ENCODE data around the gene REN. TPM values are rescaled to one million over a fixed set of nuclear protein-coding genes. Genes with fewer than 3 reads are reported as not detected.

The REN gene
- total RNA-seq, 1 donor from 2014 or later = not detected

GRCh38 chr1:204112876-204113730, 53.0 kb downstream of the REN start:
- FAIRE-seq (no peak), DNase-seq (ENCODE audit: low read depth) (no peak)
- H3K9ac ChIP-seq (ENCODE audit: low read length) = no peak overlapping the region
- no peak overlapping the region for H3K4me2 ChIP-seq (ENCODE audit: low read length)
- no peaks in the 10 kb centered on the region for H4K20me1 ChIP-seq (ENCODE audit: insufficient read depth, low read length)
- H3K36me3 ChIP-seq (ENCODE audit: insufficient read depth, low read length) = no peaks in the 10 kb centered on the region
- no peaks in the 10 kb centered on the region for H3K27me3 ChIP-seq (ENCODE audit: insufficient read depth, low read length)
- H3K27ac ChIP-seq (ENCODE audit: low read depth, low read length) = no peak overlapping the region
- Mint-ChIP-seq H3K4me1 (ENCODE audit: low read depth, unreplicated experiment) (peaks cover 4% of the 10 kb centered on the region), H3K27ac (ENCODE audit: unreplicated experiment) (no peak overlapping the region), H3K4me3 (ENCODE audit: unreplicated experiment) (no peak overlapping the region), H3K9me3 (ENCODE audit: unreplicated experiment) (no peaks in the 10 kb centered on the region), H3K27me3 (ENCODE audit: low read depth, unreplicated experiment) (no peaks in the 10 kb centered on the region), H3K36me3 (ENCODE audit: low read depth, unreplicated experiment) (no peaks in the 10 kb centered on the region)
- no peaks in the 10 kb centered on the region for H3K79me2 ChIP-seq (ENCODE audit: insufficient read depth, low read length)
- no peak for TF ChIP-seq EZH2 (IDR thresholded peaks at IDR 0.05; ENCODE audit: insufficient read depth, low read length)
- H3K4me1 ChIP-seq (ENCODE audit: insufficient read depth, low read length) = no peaks in the 10 kb centered on the region
- H3K4me3 ChIP-seq (ENCODE audit: insufficient read depth, low read depth, low read length) = no peak overlapping the region
- no peaks in the 10 kb centered on the region for H3K9me3 ChIP-seq (ENCODE audit: insufficient read depth, low read depth, low read length)
- H2AFZ ChIP-seq (ENCODE audit: low read depth, low read length) = no peak overlapping the region

GRCh38 chr1:204110894-204111633, 55.1 kb downstream of the REN start:
- Histone ChIP-seq H3K4me3 (ENCODE audit: insufficient read depth, low read depth, low read length) (no peak overlapping the region), H3K9ac (ENCODE audit: low read length) (no peak overlapping the region), H4K20me1 (ENCODE audit: insufficient read depth, low read length) (no peaks in the 10 kb centered on the region), H3K79me2 (ENCODE audit: insufficient read depth, low read length) (no peaks in the 10 kb centered on the region), H3K4me2 (ENCODE audit: low read length) (no peak overlapping the region), H3K36me3 (ENCODE audit: insufficient read depth, low read length) (no peaks in the 10 kb centered on the region), H3K27me3 (ENCODE audit: insufficient read depth, low read length) (no peaks in the 10 kb centered on the region), H3K4me1 (ENCODE audit: insufficient read depth, low read length) (no peaks in the 10 kb centered on the region), H2AFZ (ENCODE audit: low read depth, low read length) (no peak overlapping the region), H3K27ac (ENCODE audit: low read depth, low read length) (no peak overlapping the region), H3K9me3 (ENCODE audit: insufficient read depth, low read depth, low read length) (no peaks in the 10 kb centered on the region)
- no peak for TF ChIP-seq EZH2 (IDR thresholded peaks at IDR 0.05; ENCODE audit: insufficient read depth, low read length)
- peaks cover 4% of the 10 kb centered on the region for H3K4me1 Mint-ChIP-seq (ENCODE audit: low read depth, unreplicated experiment)
- H3K9me3 Mint-ChIP-seq (ENCODE audit: unreplicated experiment) = no peaks in the 10 kb centered on the region
- H3K4me3 Mint-ChIP-seq (ENCODE audit: unreplicated experiment) = no peak overlapping the region
- H3K27me3 Mint-ChIP-seq (ENCODE audit: low read depth, unreplicated experiment) = no peaks in the 10 kb centered on the region
- DNase-seq (ENCODE audit: low read depth) = no peak
- H3K27ac Mint-ChIP-seq (ENCODE audit: unreplicated experiment) = no peak overlapping the region
- FAIRE-seq = no peak
- H3K36me3 Mint-ChIP-seq (ENCODE audit: low read depth, unreplicated experiment) = no peaks in the 10 kb centered on the region

GRCh38 chr1:204108312-204109141, 57.6 kb downstream of the REN start:
- Mint-ChIP-seq H3K9me3 (ENCODE audit: unreplicated experiment) (no peaks in the 10 kb centered on the region), H3K27ac (ENCODE audit: unreplicated experiment) (peak overlapping the region; percentile 19), H3K4me1 (ENCODE audit: low read depth, unreplicated experiment) (peaks cover 14% of the 10 kb centered on the region), H3K36me3 (ENCODE audit: low read depth, unreplicated experiment) (no peaks in the 10 kb centered on the region), H3K27me3 (ENCODE audit: low read depth, unreplicated experiment) (no peaks in the 10 kb centered on the region), H3K4me3 (ENCODE audit: unreplicated experiment) (no peak overlapping the region)
- H3K9ac ChIP-seq (ENCODE audit: low read length) = no peak overlapping the region
- peak overlapping the region; percentile 5 for H3K4me2 ChIP-seq (ENCODE audit: low read length)
- H3K27me3 ChIP-seq (ENCODE audit: insufficient read depth, low read length) = no peaks in the 10 kb centered on the region
- H3K4me1 ChIP-seq (ENCODE audit: insufficient read depth, low read length) = peaks cover 16% of the 10 kb centered on the region
- no peaks in the 10 kb centered on the region for H3K36me3 ChIP-seq (ENCODE audit: insufficient read depth, low read length)
- no peaks in the 10 kb centered on the region for H4K20me1 ChIP-seq (ENCODE audit: insufficient read depth, low read length)
- FAIRE-seq (no peak), DNase-seq (ENCODE audit: low read depth) (no peak)
- TF ChIP-seq EZH2 (IDR thresholded peaks at IDR 0.05; ENCODE audit: insufficient read depth, low read length) = no peak
- no peak for TF ChIP-seq CTCF (IDR thresholded peaks at IDR 0.05; ENCODE audit: insufficient read depth, low read depth, low read length)
- H3K79me2 ChIP-seq (ENCODE audit: insufficient read depth, low read length) = peaks cover 2% of the 10 kb centered on the region
- H3K27ac ChIP-seq (ENCODE audit: low read depth, low read length) = no peak overlapping the region
- no peaks in the 10 kb centered on the region for H3K9me3 ChIP-seq (ENCODE audit: insufficient read depth, low read depth, low read length)
- peak overlapping the region; percentile 14 for H2AFZ ChIP-seq (ENCODE audit: low read depth, low read length)
- no peak overlapping the region for H3K4me3 ChIP-seq (ENCODE audit: insufficient read depth, low read depth, low read length)
